T-helper 17 cell (primary cell): ENCODE measurements around the gene BCL11B. TPM values are rescaled to one million over a fixed set of nuclear protein-coding genes. Genes with fewer than 3 reads are reported as not detected.

Experiments used
- ATAC-seq: fragments of 150-1000 bp; cut with Tn5 transposase; 2 replicates; pipeline ENCODE4 v1.10.0; 2021; ENCODE audit warnings: mild to moderate bottlenecking, moderate library complexity
- DNase-seq, 3 donors: peaks; one replicate each; pipeline versions ENCODE4 v3.0.0 to v3.0.0-alpha.2; 2020 to 2021
- H3K9me3 ChIP-seq: one replicate; pipeline ENCODE4 v1.7.0; 2013; ENCODE audit warnings: low read length, mild to moderate bottlenecking; ENCODE audit not compliant: control insufficient read depth, poor library complexity, severe bottlenecking
- H3K27ac Mint-ChIP-seq: one replicate; pipeline ENCODE4 v1.8.0; 2022; ENCODE audit warnings: mild to moderate bottlenecking, moderate library complexity, mixed read lengths
- H3K27me3 Mint-ChIP-seq: one replicate; pipeline ENCODE4 v1.8.0; 2022; ENCODE audit warnings: mixed read lengths
- H3K36me3 Mint-ChIP-seq: one replicate; pipeline ENCODE4 v1.8.0; 2022; ENCODE audit warnings: low read depth, mixed read lengths
- H3K4me1 Mint-ChIP-seq: one replicate; pipeline ENCODE4 v1.8.0; 2022; ENCODE audit warnings: mild to moderate bottlenecking, mixed read lengths
- H3K4me3 Mint-ChIP-seq: one replicate; pipeline ENCODE4 v1.8.0; 2022; ENCODE audit warnings: mild to moderate bottlenecking, moderate library complexity, mixed read lengths
- total RNA-seq, 4 donors: library from RNA in 2 of 4; stranded (reverse) in 2 of 4; gene quantifications; one replicate each; pipeline ENCODE4 v1.2.3 and lab custom pipeline; 2022 to 2026

BCL11B gene
- total RNA-seq, 2 donors from 2014 or later = 167 to 174 TPM

DNA sequence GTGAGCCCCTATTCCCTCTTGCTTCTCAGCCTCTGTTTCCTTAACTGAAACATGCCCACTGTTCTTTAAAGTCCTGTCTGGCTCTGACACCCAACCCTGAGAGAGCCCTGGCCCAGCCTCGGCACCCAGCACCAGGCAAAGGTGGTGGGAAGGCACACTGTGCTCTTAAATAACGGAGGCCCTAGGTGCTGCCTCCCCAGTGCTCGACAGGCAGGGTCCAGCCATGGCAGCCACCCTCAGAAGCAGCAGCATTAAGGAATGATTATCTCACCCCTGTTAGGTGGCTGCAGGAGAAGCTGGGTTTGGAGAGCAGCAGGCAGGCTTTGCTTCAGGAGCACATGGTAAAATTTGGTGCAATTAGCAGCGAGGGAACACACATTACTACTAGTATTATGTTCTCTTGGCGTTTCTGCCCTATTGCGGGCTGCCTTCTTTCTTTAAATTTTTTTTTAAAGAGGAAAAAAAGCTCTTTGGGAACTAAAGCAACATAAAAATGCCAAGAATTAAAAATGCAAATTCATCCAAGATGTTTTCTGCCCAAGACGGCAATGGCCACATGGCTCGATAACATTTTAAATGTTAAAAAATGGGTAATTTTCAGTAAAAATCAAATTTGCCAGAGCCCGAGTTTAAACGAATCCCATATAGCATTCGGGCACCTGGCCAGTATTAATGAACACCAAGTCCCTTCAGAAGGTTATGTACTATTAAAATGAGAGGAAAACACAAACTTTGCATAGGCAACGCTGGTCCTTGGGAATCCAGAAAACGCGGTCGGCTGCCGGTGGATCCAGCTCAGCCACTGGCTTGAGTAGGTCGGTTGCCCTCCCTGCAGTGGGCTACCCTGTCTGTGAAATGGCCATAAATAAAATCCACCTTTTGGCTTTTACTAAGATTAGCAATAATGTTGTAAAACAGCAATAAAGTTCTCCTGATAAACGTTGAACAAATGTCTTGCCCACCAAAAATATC is 152.2 kb downstream of the BCL11B start:
- Mint-ChIP-seq H3K36me3 (no peaks in the 10 kb centered on the region), H3K4me3 (no peak overlapping the region), H3K27me3 (peaks cover 5% of the 10 kb centered on the region), H3K27ac (no peak overlapping the region), H3K4me1 (peaks cover 5% of the 10 kb centered on the region)
- no peaks in the 10 kb centered on the region for H3K9me3 ChIP-seq
- no peak for DNase-seq
- ATAC-seq = no peak

Other genes starting within 250 kb of the BCL11B start
- gene SETD3, start 208.7 kb upstream of the BCL11B start, total RNA-seq = 10 to 100 TPM; 38.2 to 47.6 TPM
- gene CCNK, start 209.2 kb upstream of the BCL11B start, total RNA-seq = 100 to 1,000 TPM; 138 to 141 TPM